Suprapubic skin (tissue), 4 donors: Measurements from ENCODE around the gene RASGEF1C.

Source experiments
- CTCF ChIP-seq, 2 donors: fragments of 200-600 bp in 1 of 2; fragments of 450-650 bp in 1 of 2; sonication (generic) in 1 of 2; IDR thresholded peaks; one replicate each; pipeline ENCODE4 v1.5.1; 2016 to 2019; ENCODE audit warnings: antibody characterized with exemption in 2 of 2, mild to moderate bottlenecking in 1 of 2, moderate library complexity in 1 of 2
- EP300 ChIP-seq: sonication (generic); formaldehyde crosslinking; IDR thresholded peaks from one replicate; pipeline ENCODE4 v1.6.1; 2017; ENCODE audit warnings: antibody characterized with exemption
- POLR2A ChIP-seq, 2 donors: fragments of 450-650 bp; IDR thresholded peaks; one replicate each; pipeline ENCODE4 v1.6.1; 2017; ENCODE audit warnings: antibody characterized with exemption in 2 of 2, mild to moderate bottlenecking in 2 of 2, moderate library complexity in 2 of 2
- POLR2AphosphoS5 ChIP-seq, 3 donors: sonication (generic); formaldehyde crosslinking; IDR thresholded peaks; one replicate each; pipeline ENCODE4 v1.6.1; 2017; ENCODE audit warnings: antibody characterized with exemption in 3 of 3

DNA sequence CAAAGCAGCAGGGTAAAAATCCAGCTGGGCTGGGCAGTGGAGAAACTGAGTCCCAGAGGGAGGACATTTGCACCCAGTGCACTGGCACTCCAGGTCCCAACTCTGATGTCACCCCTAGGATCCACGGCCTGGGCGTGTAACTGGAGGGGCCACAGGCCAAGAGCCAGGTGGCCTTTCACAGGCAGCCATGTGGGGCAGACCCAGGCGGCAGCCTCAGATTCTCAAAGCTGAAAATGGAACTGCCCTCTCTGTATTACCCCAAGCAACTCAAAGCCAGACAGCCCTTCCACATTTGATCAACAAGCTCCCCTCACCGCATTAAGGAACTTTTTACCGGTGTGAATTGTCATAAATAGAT, 46.7 kb downstream of the RASGEF1C start:
- TF ChIP-seq CTCF (IDR thresholded peaks at IDR 0.05) (no peak), POLR2A (IDR thresholded peaks at IDR 0.05) (no peak), EP300 (no peak), POLR2AphosphoS5 (IDR thresholded peaks at IDR 0.05) (no peak)
